Heart right ventricle (tissue), 16 donors: ENCODE results near the gene DDIT4. TPM values are rescaled to one million over a fixed set of nuclear protein-coding genes. Genes with fewer than 3 reads are reported as not detected.

Source experiments
- ATAC-seq, 8 donors: fragments of 200-7000 bp; cut with Tn5 transposase; one replicate each; pipeline ENCODE4 v1.9.1; 2020; ENCODE audit warnings: mild to moderate bottlenecking in 8 of 8, moderate library complexity in 8 of 8, moderate number of reproducible peaks in 1 of 8
- DNase-seq, 2 donors: peaks; one replicate each; pipeline ENCODE4 v3.0.0-alpha.2; 2020
- H3K27ac ChIP-seq, 10 donors: fragments of 200-600 bp; sonication (generic) in 2 of 10; one replicate each; pipeline versions ENCODE4 v1.5.0 to v1.8.0; 2020 to 2022; ENCODE audit warnings: mild to moderate bottlenecking in 3 of 10
- H3K27me3 ChIP-seq, 7 donors: fragments of 200-600 bp; one replicate each; pipeline ENCODE4 v1.8.0; 2021 to 2022; ENCODE audit warnings: mild to moderate bottlenecking in 2 of 7
- H3K36me3 ChIP-seq, 9 donors: fragments of 200-600 bp; sonication (generic) in 1 of 9; one replicate each; pipeline versions ENCODE4 v1.5.0 to v1.8.0; 2020 to 2022; ENCODE audit warnings: mild to moderate bottlenecking in 2 of 9
- H3K4me1 ChIP-seq, 9 donors: fragments of 200-600 bp; sonication (generic) in 1 of 9; one replicate each; pipeline versions ENCODE4 v1.5.0 to v1.8.0; 2020 to 2022; ENCODE audit warnings: mild to moderate bottlenecking in 4 of 9
- H3K4me3 ChIP-seq, 10 donors: fragments of 200-600 bp; sonication (generic) in 2 of 10; one replicate each; pipeline versions ENCODE4 v1.5.0 to v1.8.0; 2020 to 2022; ENCODE audit warnings: mild to moderate bottlenecking in 7 of 10, moderate library complexity in 2 of 10
- H3K9me3 ChIP-seq, 11 donors: fragments of 200-600 bp in 10 of 11; sonication (generic) in 2 of 11; one replicate each; pipeline versions ENCODE4 v1.5.0 to v1.8.0; 2013 to 2022; ENCODE audit warnings: mild to moderate bottlenecking in 2 of 11, control low read depth in 1 of 11, moderate library complexity in 1 of 11
- CTCF ChIP-seq, 9 donors: fragments of 200-600 bp; sonication (generic) in 2 of 9; IDR thresholded peaks; one replicate each; pipeline versions ENCODE4 v1.5.0 to v1.8.0; 2021 to 2022; ENCODE audit warnings: antibody characterized with exemption in 9 of 9, mild to moderate bottlenecking in 5 of 9, moderate library complexity in 1 of 9
- WGBS, 2 donors: extraction: QIAGEN DNeasy Blood & Tissue Kit; methylation state at CpG; one replicate each; pipeline ENCODE4 v1.1.7; 2013; ENCODE audit warnings: inconsistent platforms in 1 of 2; 5-methylcytosine and 5-hydroxymethylcytosine counted together
- intact Hi-C, 10 donors: fragments of 100-400 bp; cut with DNase I; formaldehyde crosslinking; loops; one replicate each; pipeline versions ENCODE4 v1.11.1 to v1.14.2; 2022
- polyA plus RNA-seq, 2 donors: library from polyadenylated mRNA; stranded (reverse); fragments of 200-250 nt; gene quantifications; one replicate each; pipeline ENCODE4 v1.2.3, GENCODE V29; 2013
- total RNA-seq, 10 donors: library from RNA; stranded (reverse); fragmentation: NEBNext Ultra II Directional in 3 of 10; extraction: Animal tissue kit (Norgen Biotek cat#: 25700) in 3 of 10; gene quantifications; one replicate each; pipeline versions ENCODE4 v1.2.1 to v1.2.4, GENCODE V29; 2021 to 2023
- donor health status: Arrhythmogenic right ventricular cardiomyopathy.
- donor health status: ischemic (EF 13 %, LVEDD 7.1; RV severe dilation, severe dysfunction).
- donor health status: healthy with polysubstance abuse.
- donor health status: DM: no; HTN: yes; CAD: no.
- donor health status: DM: no; HTN: no; CAD: no.
- donor health status: ischemic (EF 25% LVEDD 6.9; RV normal size, moderate dysfunction).
- donor health status: ischemic (EF 25% LVEDD 5.7; RV mildly dilated, moderate dysfunction).
- donor health status: healthy.
- donor health status: DM: yes; HTN: yes; CAD: no.
- donor health status: Ischemic cardiomyopathy.
- donor health status: ischemic (EF 35%, LVEDD 5.7; RV mildly dilated, moderate dysfunction).
- donor health status: nonischemic (EF 11% LVEDD 7.7; RV severe dilation, severe dysfunction).
- donor health status: DM: yes; HTN: yes; CAD: no.
- donor health status: PGD.
- donor health status: ischemic (EF 29% LVEDD 5.4; RV normal size, mild dysfunction).
- donor health status: nonischemic (EF 23%, LVEDD 6.1; RV moderate dilation, normal function).

Gene DDIT4
- total and polyA plus RNA-seq, 12 donors, result 13.6 to 135 (median 39.6) TPM

DNA sequence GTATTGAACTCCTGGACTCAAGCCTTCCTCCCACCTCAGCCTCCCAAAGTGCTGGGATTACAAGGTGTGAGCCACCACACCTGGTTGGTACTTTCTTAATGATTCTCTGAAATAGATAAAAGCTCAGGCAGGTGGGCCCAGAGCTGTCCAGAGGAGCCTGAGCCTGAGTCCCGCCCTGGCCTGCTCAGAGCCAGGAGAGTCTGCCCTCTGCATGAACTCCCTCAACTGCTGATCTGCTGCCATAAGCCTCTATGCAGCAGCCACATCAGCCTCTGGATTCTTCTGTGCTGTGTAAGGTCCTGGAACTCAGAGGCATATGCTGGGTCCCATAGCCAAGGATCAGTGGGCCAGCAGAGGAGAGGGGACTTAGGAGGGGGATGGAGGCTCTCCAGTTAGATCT lies 23.1 kb upstream of the DDIT4 start:
- DNase-seq (peak; percentile 51 to 61), ATAC-seq (peak in 6 of 8 donors; percentile 9 to 50 (median 24))
- Histone ChIP-seq H3K36me3 (no peaks in the 10 kb centered on the region), H3K4me1 (peaks cover 58 to 100% (median 91%) of the 10 kb centered on the region in 9 donors), H3K4me3 (no peak overlapping the region), H3K27me3 (no peaks in the 10 kb centered on the region), H3K9me3 (no peaks in the 10 kb centered on the region), H3K27ac (peak overlapping the region; percentile 37 to 93 (median 84))
- TF ChIP-seq CTCF (IDR thresholded peaks at IDR 0.05), result no peak
- intact Hi-C loops, result no loop called here
- WGBS, 2 donors, result 36 to 72% methylated on average over 1 of the region's 1 CpG

- H3K9me3 ChIP-seq, result no peaks in the 10 kb centered on the region
- TF ChIP-seq CTCF (IDR thresholded peaks at IDR 0.05), result no peak
- H3K4me3 ChIP-seq, result no peak overlapping the region
- ATAC-seq (no peak), DNase-seq (no peak)
- intact Hi-C loops, result no loop called here
- H3K27ac ChIP-seq, result peak overlapping the region in 7 of 10 donors; percentile 84 to 95 (median 90)
- H3K36me3 ChIP-seq, result no peaks in the 10 kb centered on the region
- H3K27me3 ChIP-seq, result no peaks in the 10 kb centered on the region
- H3K4me1 ChIP-seq, result peaks cover 54 to 100% (median 91%) of the 10 kb centered on the region in 9 donors
- WGBS, 2 donors, result 90 to 92% methylated on average over 6 of the region's 6 CpGs
These were observed 22.1 kb upstream of the DDIT4 start for GRCh38 chr10:72251635-72252034.

- Histone ChIP-seq H3K9me3 (no peaks in the 10 kb centered on the region), H3K4me1 (peaks cover 43 to 99% (median 90%) of the 10 kb centered on the region in 9 donors), H3K27ac (peak overlapping the region; percentile 23 to 97 (median 90)), H3K4me3 (no peak overlapping the region), H3K36me3 (no peaks in the 10 kb centered on the region), H3K27me3 (no peaks in the 10 kb centered on the region)
- ATAC-seq (no peak), DNase-seq (no peak)
- TF ChIP-seq CTCF (IDR thresholded peaks at IDR 0.05), result no peak
- intact Hi-C loops, result no loop called here
- 52 to 76% methylated on average over 3 of the region's 3 CpGs for WGBS, 2 donors
These were observed 20.8 kb upstream of the DDIT4 start for GRCh38 chr10:72252972-72253371.

GRCh38 chr10:72253578-72253977 lies 20.1 kb upstream of the DDIT4 start:
- 83 to 86% methylated on average over 7 of the region's 7 CpGs for WGBS, 2 donors
- intact Hi-C loops, result no loop called here
- Histone ChIP-seq H3K36me3 (no peaks in the 10 kb centered on the region), H3K27ac (peak overlapping the region; percentile 23 to 97 (median 90)), H3K4me3 (no peak overlapping the region), H3K27me3 (no peaks in the 10 kb centered on the region), H3K4me1 (peaks cover 43 to 97% (median 87%) of the 10 kb centered on the region in 9 donors), H3K9me3 (no peaks in the 10 kb centered on the region)
- DNase-seq (no peak), ATAC-seq (no peak)
- no peak for TF ChIP-seq CTCF (IDR thresholded peaks at IDR 0.05)
